ENCODE measurements around the gene PHF24.

The PHF24 gene

GRCh38 chr9:34994260-34994899 lies 36.3 kb downstream of the PHF24 start:
- ChIA-PET POLR2A (interaction anchor here (1.6 kb wide), 2 partner anchors 78 to 95 kb away, joined by 5 to 6 read pairs; partner anchors contain the start of gene VCP), CTCF (interaction anchor here (0.6 to 1.7 kb wide), 9 partner anchors 9 to 468 kb away, joined by 3 to 7 read pairs (median 3); no protein-coding TSS in a partner anchor)
- peak; percentile 65 for DNase-seq (ENCODE audit: extremely low spot score)
- TF ChIP-seq CTBP1 (IDR thresholded peaks at IDR 0.05; ENCODE audit: borderline replicate concordance), result no peak
- no peak for TF ChIP-seq PKNOX1 (IDR thresholded peaks at IDR 0.05)
- TF ChIP-seq SUZ12 (IDR thresholded peaks at IDR 0.05), result no peak

DNA sequence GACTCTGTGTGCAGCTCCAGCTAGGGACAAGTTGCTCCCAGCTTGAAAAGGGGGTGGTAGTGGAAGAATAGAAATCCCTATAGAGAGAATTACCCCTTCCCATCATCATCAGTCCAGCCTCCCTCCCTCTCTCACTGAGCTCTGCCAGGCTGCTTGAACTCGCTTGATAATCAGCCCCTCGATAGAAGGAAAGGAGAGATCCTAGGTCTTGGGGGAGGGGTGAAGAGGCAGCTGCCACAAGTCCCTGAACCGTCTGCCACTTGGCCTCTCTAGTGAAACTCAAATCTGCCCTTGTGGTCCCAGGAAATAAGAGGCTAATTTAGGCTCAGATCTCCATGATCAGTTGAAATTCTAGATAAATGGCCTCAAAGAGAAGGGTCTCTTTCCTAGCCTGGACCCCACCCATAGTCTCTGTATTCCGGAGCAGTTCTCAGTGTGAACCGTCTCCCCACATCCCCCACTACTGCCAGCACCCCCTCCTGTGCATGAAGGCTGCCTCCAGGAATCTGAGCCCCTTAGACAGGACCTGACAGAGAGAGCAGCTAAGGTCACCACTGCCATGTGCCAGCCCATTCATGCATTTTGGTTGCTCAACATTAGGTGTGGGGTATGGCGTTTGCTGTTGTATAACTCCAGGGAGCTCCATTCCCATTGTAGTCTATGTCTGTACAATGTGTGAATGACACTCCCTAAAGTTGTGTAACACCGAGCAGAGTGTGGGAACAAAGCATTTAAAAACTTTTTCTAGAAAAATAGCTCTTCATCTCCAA lies 37.0 kb downstream of the PHF24 start:
- CTCF ChIA-PET, result interaction anchor here (0.5 to 1.7 kb wide), 9 partner anchors 10 to 640 kb away, joined by 3 to 7 read pairs (median 3); no protein-coding TSS in a partner anchor
- POLR2A ChIA-PET, result interaction anchor here (1.6 kb wide), 2 partner anchors 77 to 95 kb away, joined by 5 to 6 read pairs; partner anchors contain the start of gene VCP
- TF ChIP-seq ARNT (IDR thresholded peaks at IDR 0.05) (no peak), CTBP1 (IDR thresholded peaks at IDR 0.05; ENCODE audit: borderline replicate concordance) (no peak), ZNF384 (IDR thresholded peaks at IDR 0.05) (no peak), NFRKB (IDR thresholded peaks at IDR 0.05) (no peak), ELF4 (IDR thresholded peaks at IDR 0.05) (no peak), FOXM1 (IDR thresholded peaks at IDR 0.05; ENCODE audit: borderline replicate concordance) (no peak), HDGF (IDR thresholded peaks at IDR 0.05; ENCODE audit: borderline replicate concordance) (no peak), SUZ12 (IDR thresholded peaks at IDR 0.05) (no peak), LEF1 (IDR thresholded peaks at IDR 0.05; ENCODE audit: borderline replicate concordance) (no peak), PKNOX1 (IDR thresholded peaks at IDR 0.05) (no peak), FOXK2 (IDR thresholded peaks at IDR 0.05) (no peak), TARDBP (IDR thresholded peaks at IDR 0.05) (no peak), FOXA1 (IDR thresholded peaks at IDR 0.05) (no peak), BHLHE40 (IDR thresholded peaks at IDR 0.05; ENCODE audit: borderline replicate concordance) (no peak), SP1 (IDR thresholded peaks at IDR 0.05) (no peak), L3MBTL2 (conservative IDR thresholded peaks at IDR 0.05) (no peak)
- no peak for DNase-seq (ENCODE audit: extremely low spot score)

- CTCF ChIA-PET, result interaction anchor here (0.5 kb wide), 1 partner anchor 640 kb away, joined by 3 read pairs; no protein-coding TSS in a partner anchor
- no peak for DNase-seq (ENCODE audit: extremely low spot score)
- POLR2A ChIA-PET, result no interaction called here
- TF ChIP-seq FOXA1 (IDR thresholded peaks at IDR 0.05) (no peak), ELF4 (IDR thresholded peaks at IDR 0.05) (no peak), FOXK2 (IDR thresholded peaks at IDR 0.05) (no peak), LEF1 (IDR thresholded peaks at IDR 0.05; ENCODE audit: borderline replicate concordance) (no peak), SP1 (IDR thresholded peaks at IDR 0.05) (no peak), HDGF (IDR thresholded peaks at IDR 0.05; ENCODE audit: borderline replicate concordance) (no peak), CTBP1 (IDR thresholded peaks at IDR 0.05; ENCODE audit: borderline replicate concordance) (no peak), TARDBP (IDR thresholded peaks at IDR 0.05) (no peak), FOXM1 (IDR thresholded peaks at IDR 0.05; ENCODE audit: borderline replicate concordance) (no peak), L3MBTL2 (conservative IDR thresholded peaks at IDR 0.05) (no peak)
Measured at GRCh38 chr9:34995670-34996060, 37.6 kb downstream of the PHF24 start.

- DNase-seq (ENCODE audit: extremely low spot score), result no peak
- ChIA-PET CTCF (no interaction called here), POLR2A (no interaction called here)
- TF ChIP-seq FOXK2 (IDR thresholded peaks at IDR 0.05) (no peak), SUZ12 (IDR thresholded peaks at IDR 0.05) (no peak), ELF4 (IDR thresholded peaks at IDR 0.05) (no peak), PKNOX1 (IDR thresholded peaks at IDR 0.05) (no peak), ARNT (IDR thresholded peaks at IDR 0.05) (no peak), NFRKB (IDR thresholded peaks at IDR 0.05) (no peak), HDGF (IDR thresholded peaks at IDR 0.05; ENCODE audit: borderline replicate concordance) (no peak), FOXA1 (IDR thresholded peaks at IDR 0.05) (no peak), ZNF384 (IDR thresholded peaks at IDR 0.05) (no peak), TARDBP (IDR thresholded peaks at IDR 0.05) (no peak), LEF1 (IDR thresholded peaks at IDR 0.05; ENCODE audit: borderline replicate concordance) (no peak), SP1 (IDR thresholded peaks at IDR 0.05) (no peak), CTBP1 (IDR thresholded peaks at IDR 0.05; ENCODE audit: borderline replicate concordance) (no peak), BHLHE40 (IDR thresholded peaks at IDR 0.05; ENCODE audit: borderline replicate concordance) (no peak), FOXM1 (IDR thresholded peaks at IDR 0.05; ENCODE audit: borderline replicate concordance) (no peak), L3MBTL2 (conservative IDR thresholded peaks at IDR 0.05) (no peak)
Measured at GRCh38 chr9:34996181-34996904, 38.3 kb downstream of the PHF24 start.

GRCh38 chr9:34996905-34997279 lies 38.8 kb downstream of the PHF24 start:
- TF ChIP-seq ARNT (IDR thresholded peaks at IDR 0.05), result no peak
- ChIA-PET CTCF (no interaction called here), POLR2A (no interaction called here)
- no peak for DNase-seq (ENCODE audit: extremely low spot score)
